Keratinocyte (primary cell): ENCODE measurements around the gene NPHS1. TPM values are rescaled to one million over a fixed set of nuclear protein-coding genes. Genes with fewer than 3 reads are reported as not detected.

Experiments used
- DNase-seq: peaks from one replicate; pipeline ENCODE4 v3.0.0-alpha.2; 2011; ENCODE audit warnings: low read depth, missing footprints, low spot score
- FAIRE-seq: peaks from 2 replicates; lab custom pipeline; 2011; peaks lifted over from hg19 to GRCh38; lab: Jason Lieb, UNC
- H2AFZ ChIP-seq: 2 replicates; pipeline ENCODE4 v1.6.0; 2012; ENCODE audit warnings: low read length, control low read depth, inconsistent platforms; ENCODE audit not compliant: control insufficient read depth
- H3K27ac ChIP-seq: 2 replicates; pipeline ENCODE4 v1.5.1; 2011; ENCODE audit warnings: low read length; ENCODE audit not compliant: control insufficient read depth, insufficient read depth
- H3K27me3 ChIP-seq: 3 replicates; pipeline ENCODE4 v1.6.0; 2011; ENCODE audit warnings: low read length; ENCODE audit not compliant: control insufficient read depth, insufficient read depth; ENCODE audit errors: extremely low read depth
- H3K36me3 ChIP-seq, 2 experiments: 2 replicates in 1 of 2; 3 replicates in 1 of 2; pipeline ENCODE4 v1.5.1; 2011; ENCODE audit warnings: low read length in 2 of 2, mild to moderate bottlenecking in 1 of 2; ENCODE audit not compliant: control insufficient read depth in 2 of 2, insufficient read depth in 2 of 2; ENCODE audit errors: extremely low read depth in 1 of 2
- H3K4me1 ChIP-seq: 3 replicates; pipeline ENCODE4 v1.5.1; 2011; ENCODE audit warnings: low read length; ENCODE audit not compliant: control insufficient read depth, insufficient read depth; ENCODE audit errors: extremely low read depth
- H3K4me2 ChIP-seq: 3 replicates; pipeline ENCODE4 v1.6.0; 2011; ENCODE audit warnings: low read depth, low read length; ENCODE audit not compliant: control insufficient read depth, insufficient read depth; ENCODE audit errors: extremely low read depth
- H3K4me3 ChIP-seq, 3 experiments: fragments of 200-600 bp in 1 of 3; sonication (generic) in 1 of 3; 2 replicates in 2 of 3; 3 replicates in 1 of 3; pipeline ENCODE4 v1.5.1; 2011 to 2016; ENCODE audit warnings: low read length in 3 of 3, mild to moderate bottlenecking in 3 of 3, control low read depth in 2 of 3, inconsistent platforms in 1 of 3, low read depth in 1 of 3, mixed read lengths in 1 of 3, mixed run types in 1 of 3, moderate library complexity in 1 of 3; ENCODE audit not compliant: control insufficient read depth in 2 of 3, insufficient read depth in 2 of 3; ENCODE audit errors: extremely low read depth in 1 of 3
- H3K79me2 ChIP-seq: 2 replicates; pipeline ENCODE4 v1.6.0; 2012; ENCODE audit warnings: low read length; ENCODE audit not compliant: control insufficient read depth, insufficient read depth
- H3K9ac ChIP-seq: 3 replicates; pipeline ENCODE4 v1.6.0; 2011; ENCODE audit warnings: low read length; ENCODE audit not compliant: control insufficient read depth, insufficient read depth; ENCODE audit errors: extremely low read depth
- H3K9me1 ChIP-seq: 3 replicates; pipeline ENCODE4 v1.6.0; 2011; ENCODE audit warnings: low read length; ENCODE audit not compliant: control insufficient read depth, insufficient read depth; ENCODE audit errors: extremely low read depth
- H3K9me3 ChIP-seq: 2 replicates; pipeline ENCODE4 v1.5.1; 2012; ENCODE audit warnings: low read depth, low read length; ENCODE audit not compliant: control insufficient read depth
- H4K20me1 ChIP-seq: 3 replicates; pipeline ENCODE4 v1.6.0; 2011; ENCODE audit warnings: low read length; ENCODE audit not compliant: control insufficient read depth, insufficient read depth; ENCODE audit errors: extremely low read depth
- EZH2 ChIP-seq: IDR thresholded peaks from one replicate; pipeline ENCODE4 v1.6.1; 2012; ENCODE audit warnings: inconsistent platforms, mild to moderate bottlenecking, low read length, moderate library complexity
- dilution Hi-C: fragments of 300-500 bp; cut with MboI; formaldehyde crosslinking; loops from one replicate; pipeline ENCODE4 v1.7.0; 2020; ENCODE audit warnings: low sequenced_read_pairs; ENCODE audit not compliant: extremely low pct_ligation_motif_present
- polyA plus RNA-seq, 5 experiments: library from polyadenylated mRNA; depleted of rRNA in 3 of 5; stranded (reverse) in 3 of 5; stranded (forward) in 1 of 5; unstranded in 1 of 5; fragments of >200 nt; gene quantifications; 1 replicate in 1 of 5; 2 replicates in 3 of 5; 3 replicates in 1 of 5; pipeline versions ENCODE4 v1.2.1 to v1.2.3, GENCODE V29; 2011 to 2012; ENCODE audit warnings: missing spikeins in 2 of 5, low read depth in 1 of 5, low replicate concordance in 1 of 5
- TF ChIP-seq, protein P1 (sequence below), 3 experiments: IDR thresholded peaks in 1 of 3; conservative IDR thresholded peaks in 1 of 3; optimal IDR thresholded peaks in 1 of 3; 2 replicates in 2 of 3; 3 replicates in 1 of 3; pipeline versions ENCODE3 to v1.5.1; 2011; ENCODE audit warnings: low read length in 3 of 3, mild to moderate bottlenecking in 3 of 3, moderate library complexity in 2 of 3, control low read depth in 1 of 3, inconsistent platforms in 1 of 3; ENCODE audit not compliant: insufficient read depth in 2 of 3; ENCODE audit errors: extremely low read depth in 1 of 3

The NPHS1 gene
- polyA plus RNA-seq, 1 donor (not counting 4 experiments of a cell fraction or from before 2014, with no cell fraction given) = not detected

DNA sequence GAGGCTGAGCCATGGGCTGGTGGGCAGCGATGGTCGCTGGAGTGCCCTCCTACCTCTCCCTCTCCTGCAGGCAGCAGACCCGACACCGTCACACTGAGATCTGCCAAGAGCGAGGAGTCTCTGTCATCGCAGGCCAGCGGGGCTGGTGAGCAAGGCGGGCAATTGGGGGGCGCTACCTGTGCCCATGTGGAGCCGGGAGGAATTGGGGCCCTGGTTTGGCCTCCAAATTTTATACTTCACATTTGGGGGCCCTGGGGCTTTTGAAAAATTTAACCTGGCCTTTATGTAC, 67.0 kb downstream of the NPHS1 start:
- no peak overlapping the region for H3K27ac ChIP-seq
- FAIRE-seq (no peak), DNase-seq (no peak)
- no peak overlapping the region for H3K9ac ChIP-seq
- H3K4me1 ChIP-seq = no peaks in the 10 kb centered on the region
- H3K79me2 ChIP-seq = no peaks in the 10 kb centered on the region
- H3K27me3 ChIP-seq = no peaks in the 10 kb centered on the region
- TF ChIP-seq, protein P1, sequence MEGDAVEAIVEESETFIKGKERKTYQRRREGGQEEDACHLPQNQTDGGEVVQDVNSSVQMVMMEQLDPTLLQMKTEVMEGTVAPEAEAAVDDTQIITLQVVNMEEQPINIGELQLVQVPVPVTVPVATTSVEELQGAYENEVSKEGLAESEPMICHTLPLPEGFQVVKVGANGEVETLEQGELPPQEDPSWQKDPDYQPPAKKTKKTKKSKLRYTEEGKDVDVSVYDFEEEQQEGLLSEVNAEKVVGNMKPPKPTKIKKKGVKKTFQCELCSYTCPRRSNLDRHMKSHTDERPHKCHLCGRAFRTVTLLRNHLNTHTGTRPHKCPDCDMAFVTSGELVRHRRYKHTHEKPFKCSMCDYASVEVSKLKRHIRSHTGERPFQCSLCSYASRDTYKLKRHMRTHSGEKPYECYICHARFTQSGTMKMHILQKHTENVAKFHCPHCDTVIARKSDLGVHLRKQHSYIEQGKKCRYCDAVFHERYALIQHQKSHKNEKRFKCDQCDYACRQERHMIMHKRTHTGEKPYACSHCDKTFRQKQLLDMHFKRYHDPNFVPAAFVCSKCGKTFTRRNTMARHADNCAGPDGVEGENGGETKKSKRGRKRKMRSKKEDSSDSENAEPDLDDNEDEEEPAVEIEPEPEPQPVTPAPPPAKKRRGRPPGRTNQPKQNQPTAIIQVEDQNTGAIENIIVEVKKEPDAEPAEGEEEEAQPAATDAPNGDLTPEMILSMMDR (optimal IDR thresholded peaks at IDR 0.05 in 1 of 3, IDR thresholded peaks at IDR 0.05 in 1 of 3, conservative IDR thresholded peaks at IDR 0.05 in 1 of 3; ENCODE audit: extremely low read depth in 1 of 3, insufficient read depth in 2 of 3, low read length in 3 of 3) = no peak
- TF ChIP-seq EZH2 = no peak
- no peak overlapping the region for H2AFZ ChIP-seq
- no peaks in the 10 kb centered on the region for H3K9me1 ChIP-seq
- H3K36me3 ChIP-seq = no peaks in the 10 kb centered on the region
- dilution Hi-C loops = no loop called here
- peaks cover 2% of the 10 kb centered on the region for H4K20me1 ChIP-seq
- no peak overlapping the region for H3K4me2 ChIP-seq
- H3K9me3 ChIP-seq = no peaks in the 10 kb centered on the region
- no peak overlapping the region for H3K4me3 ChIP-seq

DNA sequence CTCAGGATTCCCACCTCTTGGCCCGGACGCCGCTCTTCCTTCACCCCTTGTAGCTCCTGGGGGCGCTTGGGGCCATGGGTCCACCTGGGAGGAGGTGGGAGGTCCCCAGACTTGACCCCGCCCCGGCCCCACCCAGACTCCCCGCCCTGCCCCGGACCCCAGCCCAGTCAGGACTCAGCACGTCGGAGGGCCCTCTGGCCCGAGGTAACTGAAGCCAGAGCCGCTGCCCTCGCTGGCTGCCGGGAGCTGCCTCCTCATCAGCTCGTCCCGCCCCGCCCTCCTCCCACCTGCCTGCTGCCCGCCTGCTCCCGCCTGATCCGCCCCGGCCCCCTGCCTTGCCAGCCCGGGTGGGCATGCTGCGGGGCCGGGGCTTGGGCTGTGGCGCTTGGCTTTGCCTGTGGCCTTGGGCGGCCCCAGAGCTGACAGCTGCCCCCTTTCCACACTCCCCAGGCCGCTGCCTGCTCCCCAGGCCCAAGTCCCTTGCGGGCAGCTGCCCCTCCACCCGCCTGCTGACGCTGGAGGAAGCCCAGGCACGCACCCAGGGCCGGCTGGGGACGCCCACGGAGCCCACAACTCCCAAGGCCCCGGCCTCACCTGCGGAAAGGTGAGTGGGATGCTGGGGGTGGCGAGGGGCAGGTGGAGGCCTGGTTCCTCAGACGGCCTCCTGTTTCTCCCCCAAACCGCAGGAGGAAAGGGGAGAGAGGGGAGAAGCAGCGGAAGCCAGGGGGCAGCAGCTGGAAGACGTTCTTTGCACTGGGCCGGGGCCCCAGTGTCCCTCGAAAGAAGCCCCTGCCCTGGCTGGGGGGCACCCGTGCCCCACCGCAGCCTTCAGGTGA, 67.6 kb downstream of the NPHS1 start:
- H3K9me1 ChIP-seq = no peaks in the 10 kb centered on the region
- no peaks in the 10 kb centered on the region for H3K79me2 ChIP-seq
- no peaks in the 10 kb centered on the region for H3K27me3 ChIP-seq
- H2AFZ ChIP-seq = no peak overlapping the region
- H4K20me1 ChIP-seq = peaks cover 2% of the 10 kb centered on the region
- no peak for DNase-seq
- FAIRE-seq = no peak
- no peak overlapping the region for H3K9ac ChIP-seq
- no peak overlapping the region for H3K27ac ChIP-seq
- no peaks in the 10 kb centered on the region for H3K36me3 ChIP-seq
- dilution Hi-C loops = no loop called here
- no peak overlapping the region for H3K4me3 ChIP-seq
- H3K4me1 ChIP-seq = no peaks in the 10 kb centered on the region
- H3K9me3 ChIP-seq = no peaks in the 10 kb centered on the region
- H3K4me2 ChIP-seq = no peak overlapping the region
- TF ChIP-seq, protein P1 (optimal IDR thresholded peaks at IDR 0.05 in 1 of 3, IDR thresholded peaks at IDR 0.05 in 1 of 3, conservative IDR thresholded peaks at IDR 0.05 in 1 of 3; ENCODE audit: extremely low read depth in 1 of 3, insufficient read depth in 2 of 3, low read length in 3 of 3) = no peak
- TF ChIP-seq EZH2 = no peak
